Activated CD8-positive, alpha-beta memory T cell treated with anti-CD3 and anti-CD28 coated beads, Interleukin-2, amount 10 ng/mL, durations not matched to agents 7 days and 5 days (primary cell): Measurements from ENCODE around the gene BCL2L11. TPM values are rescaled to one million over a fixed set of nuclear protein-coding genes. Genes with fewer than 3 reads are reported as not detected.

ENCODE experiments used
- ATAC-seq: fragments of 150-1000 bp; cut with Tn5 transposase; one replicate; pipeline ENCODE4 v1.10.0; 2021; ENCODE audit warnings: moderate library complexity
- CTCF ChIA-PET: fragments of 350-600 bp; sonication (Branson Sonifier 250); formaldehyde crosslinking; loops from one replicate; lab custom pipeline; 2021; ENCODE audit warnings: antibody characterized with exemption; lab: Charles Lee
- DNase-seq: peaks from one replicate; pipeline ENCODE4 v3.0.0-alpha.2; 2020
- H3K27ac Mint-ChIP-seq: one replicate; pipeline ENCODE4 v1.8.0; 2021; ENCODE audit warnings: mild to moderate bottlenecking, mixed read lengths
- H3K27me3 Mint-ChIP-seq: one replicate; pipeline ENCODE4 v1.8.0; 2021; ENCODE audit warnings: mixed read lengths
- H3K36me3 Mint-ChIP-seq: one replicate; pipeline ENCODE4 v1.8.0; 2021; ENCODE audit warnings: mild to moderate bottlenecking, mixed read lengths
- H3K4me1 Mint-ChIP-seq: one replicate; pipeline ENCODE4 v1.8.0; 2021; ENCODE audit warnings: mixed read lengths
- H3K4me3 Mint-ChIP-seq: one replicate; pipeline ENCODE4 v1.8.0; 2021; ENCODE audit warnings: mild to moderate bottlenecking, moderate library complexity, mixed read lengths
- H3K9me3 Mint-ChIP-seq: one replicate; pipeline ENCODE4 v1.8.0; 2022; ENCODE audit warnings: low read depth, mixed read lengths
- total RNA-seq, 2 experiments: library from RNA; stranded (reverse); gene quantifications; one replicate each; pipeline ENCODE4 v1.2.3, GENCODE V29; 2021

The BCL2L11 gene
- total RNA-seq, 2 experiments from 2014 or later, result 11.9 to 46.8 TPM

GRCh38 chr2:111169924-111170323 lies 49.2 kb downstream of the BCL2L11 start:
- peaks cover 42% of the 10 kb centered on the region for H3K27me3 Mint-ChIP-seq
- no peak for DNase-seq
- H3K4me1 Mint-ChIP-seq, result peaks cover 21% of the 10 kb centered on the region
- no peak overlapping the region for H3K4me3 Mint-ChIP-seq
- CTCF ChIA-PET, result no interaction called here
- ATAC-seq, result no peak
- H3K36me3 Mint-ChIP-seq, result peaks cover 5% of the 10 kb centered on the region
- no peak overlapping the region for H3K27ac Mint-ChIP-seq
- H3K9me3 Mint-ChIP-seq, result no peaks in the 10 kb centered on the region

GRCh38 chr2:111171337-111171930 lies 50.7 kb downstream of the BCL2L11 start:
- ATAC-seq, result no peak
- no peak overlapping the region for H3K4me3 Mint-ChIP-seq
- H3K36me3 Mint-ChIP-seq, result no peaks in the 10 kb centered on the region
- peaks cover 47% of the 10 kb centered on the region for H3K27me3 Mint-ChIP-seq
- CTCF ChIA-PET, result interaction anchor here (1.2 kb wide), 1 partner anchor 23 kb away, joined by 3 read pairs; no protein-coding TSS in a partner anchor
- no peak for DNase-seq
- H3K27ac Mint-ChIP-seq, result no peak overlapping the region
- no peaks in the 10 kb centered on the region for H3K9me3 Mint-ChIP-seq
- H3K4me1 Mint-ChIP-seq, result peaks cover 21% of the 10 kb centered on the region

- Mint-ChIP-seq H3K36me3 (no peaks in the 10 kb centered on the region), H3K27me3 (peaks cover 47% of the 10 kb centered on the region), H3K9me3 (no peaks in the 10 kb centered on the region), H3K27ac (no peak overlapping the region), H3K4me3 (no peak overlapping the region), H3K4me1 (peaks cover 15% of the 10 kb centered on the region)
- CTCF ChIA-PET, result interaction anchor here (1.2 kb wide), 1 partner anchor 24 kb away, joined by 3 read pairs; no protein-coding TSS in a partner anchor
- ATAC-seq (no peak), DNase-seq (no peak)
These were observed 52.0 kb downstream of the BCL2L11 start for GRCh38 chr2:111172666-111173065.

GRCh38 chr2:111173338-111173737 lies 52.6 kb downstream of the BCL2L11 start:
- H3K4me3 Mint-ChIP-seq, result no peak overlapping the region
- no peak overlapping the region for H3K27ac Mint-ChIP-seq
- peaks cover 49% of the 10 kb centered on the region for H3K27me3 Mint-ChIP-seq
- ATAC-seq, result no peak
- H3K9me3 Mint-ChIP-seq, result no peaks in the 10 kb centered on the region
- no peak for DNase-seq
- CTCF ChIA-PET, result no interaction called here
- no peaks in the 10 kb centered on the region for H3K36me3 Mint-ChIP-seq
- peaks cover 8% of the 10 kb centered on the region for H3K4me1 Mint-ChIP-seq

GRCh38 chr2:111173856-111174255 lies 53.1 kb downstream of the BCL2L11 start:
- DNase-seq, result no peak
- CTCF ChIA-PET, result no interaction called here
- no peak overlapping the region for H3K27ac Mint-ChIP-seq
- H3K4me1 Mint-ChIP-seq, result peaks cover 3% of the 10 kb centered on the region
- no peaks in the 10 kb centered on the region for H3K36me3 Mint-ChIP-seq
- H3K4me3 Mint-ChIP-seq, result no peak overlapping the region
- no peak for ATAC-seq
- no peaks in the 10 kb centered on the region for H3K9me3 Mint-ChIP-seq
- peaks cover 51% of the 10 kb centered on the region for H3K27me3 Mint-ChIP-seq

DNA sequence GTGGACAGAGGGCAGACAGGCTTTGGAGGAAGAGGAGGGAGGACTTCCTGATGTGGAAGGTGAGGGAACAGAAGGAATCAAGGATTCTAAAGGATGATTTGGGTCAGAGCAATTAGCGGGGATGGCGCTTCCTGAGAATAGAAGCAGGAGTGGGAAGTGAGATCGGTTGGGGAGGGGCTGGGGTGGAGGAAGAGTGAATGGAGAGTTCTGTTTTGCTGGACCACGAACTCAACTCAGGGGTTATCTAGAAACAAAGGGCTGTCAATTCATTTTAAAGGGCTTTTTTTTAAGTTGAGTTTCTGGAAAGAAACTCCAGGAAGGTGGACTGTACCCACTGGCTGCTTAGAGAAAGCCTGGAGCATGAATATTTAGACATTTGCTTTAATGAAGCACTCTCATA lies 54.9 kb downstream of the BCL2L11 start:
- H3K27me3 Mint-ChIP-seq, result peaks cover 38% of the 10 kb centered on the region
- no peaks in the 10 kb centered on the region for H3K9me3 Mint-ChIP-seq
- no peaks in the 10 kb centered on the region for H3K36me3 Mint-ChIP-seq
- H3K4me3 Mint-ChIP-seq, result no peak overlapping the region
- CTCF ChIA-PET, result no interaction called here
- DNase-seq, result no peak
- no peaks in the 10 kb centered on the region for H3K4me1 Mint-ChIP-seq
- no peak overlapping the region for H3K27ac Mint-ChIP-seq
- no peak for ATAC-seq

DNA sequence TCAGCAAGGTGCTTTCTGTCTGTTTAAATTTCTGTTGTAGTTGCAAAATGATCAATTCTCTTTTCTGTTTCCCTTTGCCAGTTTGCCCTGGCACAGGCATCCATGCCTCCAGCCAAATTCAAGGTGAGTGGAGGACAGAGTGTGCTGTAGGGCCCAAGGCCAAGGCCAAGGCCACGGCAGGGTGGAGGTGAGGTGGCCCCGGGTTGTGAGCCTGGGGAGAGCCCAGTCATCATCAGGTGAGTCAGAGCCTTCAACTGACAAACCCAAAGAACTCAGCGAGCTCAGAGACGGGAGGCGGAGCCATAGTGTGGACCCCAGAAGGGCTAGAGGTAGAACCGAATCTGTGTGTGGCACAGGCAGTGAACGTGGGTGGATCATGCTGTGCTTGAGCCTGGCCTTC lies 55.7 kb downstream of the BCL2L11 start:
- Mint-ChIP-seq H3K36me3 (no peaks in the 10 kb centered on the region), H3K9me3 (no peaks in the 10 kb centered on the region), H3K27me3 (peaks cover 36% of the 10 kb centered on the region), H3K4me1 (no peaks in the 10 kb centered on the region), H3K4me3 (no peak overlapping the region), H3K27ac (no peak overlapping the region)
- CTCF ChIA-PET, result no interaction called here
- DNase-seq (no peak), ATAC-seq (no peak)

DNA sequence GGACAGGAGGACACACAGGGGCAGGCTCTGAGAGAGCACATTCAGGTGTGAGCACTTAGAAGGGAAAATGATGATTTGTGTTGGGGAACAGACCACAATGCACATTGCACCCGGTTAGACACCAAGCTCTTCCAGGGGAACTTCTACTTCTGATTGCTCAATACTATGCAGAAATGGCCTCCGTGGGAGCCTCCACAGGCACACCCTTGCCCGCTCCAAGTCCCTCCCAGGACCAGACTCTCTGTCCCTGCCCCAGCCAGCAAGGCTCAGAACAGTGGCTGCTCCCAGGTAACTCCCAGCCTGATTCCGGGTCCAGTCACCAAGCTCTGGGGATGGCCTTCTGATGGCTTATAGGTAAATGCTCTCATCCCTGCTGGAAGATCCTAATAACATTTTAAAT lies 56.2 kb downstream of the BCL2L11 start:
- H3K27me3 Mint-ChIP-seq, result peaks cover 31% of the 10 kb centered on the region
- no peak for ATAC-seq
- no peaks in the 10 kb centered on the region for H3K4me1 Mint-ChIP-seq
- no peaks in the 10 kb centered on the region for H3K36me3 Mint-ChIP-seq
- H3K4me3 Mint-ChIP-seq, result no peak overlapping the region
- H3K27ac Mint-ChIP-seq, result no peak overlapping the region
- CTCF ChIA-PET, result no interaction called here
- H3K9me3 Mint-ChIP-seq, result no peaks in the 10 kb centered on the region
- no peak for DNase-seq

GRCh38 chr2:111178296-111178695 lies 57.6 kb downstream of the BCL2L11 start:
- no peaks in the 10 kb centered on the region for H3K9me3 Mint-ChIP-seq
- DNase-seq (no peak), ATAC-seq (no peak)
- H3K4me3 Mint-ChIP-seq, result no peak overlapping the region
- peaks cover 28% of the 10 kb centered on the region for H3K27me3 Mint-ChIP-seq
- no peak overlapping the region for H3K27ac Mint-ChIP-seq
- CTCF ChIA-PET, result no interaction called here
- H3K4me1 Mint-ChIP-seq, result no peaks in the 10 kb centered on the region
- no peaks in the 10 kb centered on the region for H3K36me3 Mint-ChIP-seq

GRCh38 chr2:111178730-111179405 lies 58.2 kb downstream of the BCL2L11 start:
- ATAC-seq (no peak), DNase-seq (no peak)
- Mint-ChIP-seq H3K4me3 (no peak overlapping the region), H3K9me3 (no peaks in the 10 kb centered on the region), H3K4me1 (no peaks in the 10 kb centered on the region), H3K27me3 (peaks cover 26% of the 10 kb centered on the region), H3K27ac (no peak overlapping the region), H3K36me3 (no peaks in the 10 kb centered on the region)
- CTCF ChIA-PET, result interaction anchor here (0.7 kb wide), 1 partner anchor 16 kb away, joined by 3 read pairs; no protein-coding TSS in a partner anchor

DNA sequence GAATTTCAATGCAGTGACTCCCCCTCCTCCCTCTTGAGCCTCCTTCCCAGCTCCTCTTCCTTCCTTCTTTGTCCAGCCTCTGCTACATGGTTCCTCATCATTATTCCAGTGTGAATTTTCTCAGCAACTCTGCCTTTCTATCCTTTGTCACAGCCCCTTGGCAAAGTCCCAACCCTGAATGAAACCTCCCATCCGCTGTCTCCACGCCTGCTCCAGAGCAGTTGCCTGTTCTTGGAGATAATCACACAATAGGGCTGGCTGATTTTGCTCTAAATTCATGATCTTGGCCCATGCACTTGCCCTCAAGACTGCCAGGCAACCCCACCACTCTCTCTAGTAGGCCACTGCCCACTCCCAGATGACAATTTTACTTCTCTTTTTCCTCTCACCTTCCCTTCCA lies 61.4 kb downstream of the BCL2L11 start:
- no peak overlapping the region for H3K4me3 Mint-ChIP-seq
- peaks cover 27% of the 10 kb centered on the region for H3K27me3 Mint-ChIP-seq
- no peaks in the 10 kb centered on the region for H3K36me3 Mint-ChIP-seq

GRCh38 chr2:111182740-111183139 lies 62.0 kb downstream of the BCL2L11 start:
- H3K4me3 Mint-ChIP-seq, result no peak overlapping the region
- H3K9me3 Mint-ChIP-seq, result no peaks in the 10 kb centered on the region
- H3K4me1 Mint-ChIP-seq, result no peaks in the 10 kb centered on the region
- no peak for ATAC-seq
- no peaks in the 10 kb centered on the region for H3K36me3 Mint-ChIP-seq
- CTCF ChIA-PET, result no interaction called here
- peaks cover 27% of the 10 kb centered on the region for H3K27me3 Mint-ChIP-seq
- no peak for DNase-seq
- no peak overlapping the region for H3K27ac Mint-ChIP-seq

More for the DNA sequence above, 61.4 kb downstream of the BCL2L11 start:
- CTCF ChIA-PET, result no interaction called here
- no peak overlapping the region for H3K27ac Mint-ChIP-seq
- ATAC-seq, result no peak
- no peaks in the 10 kb centered on the region for H3K9me3 Mint-ChIP-seq
- no peaks in the 10 kb centered on the region for H3K4me1 Mint-ChIP-seq
- DNase-seq, result no peak

GRCh38 chr2:111184725-111185310 lies 64.1 kb downstream of the BCL2L11 start:
- no peak overlapping the region for H3K27ac Mint-ChIP-seq
- ATAC-seq, result no peak
- H3K27me3 Mint-ChIP-seq, result peaks cover 19% of the 10 kb centered on the region
- no peaks in the 10 kb centered on the region for H3K9me3 Mint-ChIP-seq
- CTCF ChIA-PET, result no interaction called here
- H3K4me3 Mint-ChIP-seq, result no peak overlapping the region
- no peaks in the 10 kb centered on the region for H3K36me3 Mint-ChIP-seq
- DNase-seq, result no peak
- H3K4me1 Mint-ChIP-seq, result no peaks in the 10 kb centered on the region
